ENCODE data around the gene DNAJC3. TPM values are rescaled to one million over a fixed set of nuclear protein-coding genes. Genes with fewer than 3 reads are reported as not detected.

The DNAJC3 gene
- total and polyA plus RNA-seq, 2 of the 13 experiments (the other 11 are each of a cell fraction or from before 2014, with no cell fraction given), result 10.4 to 48.2 TPM

DNA sequence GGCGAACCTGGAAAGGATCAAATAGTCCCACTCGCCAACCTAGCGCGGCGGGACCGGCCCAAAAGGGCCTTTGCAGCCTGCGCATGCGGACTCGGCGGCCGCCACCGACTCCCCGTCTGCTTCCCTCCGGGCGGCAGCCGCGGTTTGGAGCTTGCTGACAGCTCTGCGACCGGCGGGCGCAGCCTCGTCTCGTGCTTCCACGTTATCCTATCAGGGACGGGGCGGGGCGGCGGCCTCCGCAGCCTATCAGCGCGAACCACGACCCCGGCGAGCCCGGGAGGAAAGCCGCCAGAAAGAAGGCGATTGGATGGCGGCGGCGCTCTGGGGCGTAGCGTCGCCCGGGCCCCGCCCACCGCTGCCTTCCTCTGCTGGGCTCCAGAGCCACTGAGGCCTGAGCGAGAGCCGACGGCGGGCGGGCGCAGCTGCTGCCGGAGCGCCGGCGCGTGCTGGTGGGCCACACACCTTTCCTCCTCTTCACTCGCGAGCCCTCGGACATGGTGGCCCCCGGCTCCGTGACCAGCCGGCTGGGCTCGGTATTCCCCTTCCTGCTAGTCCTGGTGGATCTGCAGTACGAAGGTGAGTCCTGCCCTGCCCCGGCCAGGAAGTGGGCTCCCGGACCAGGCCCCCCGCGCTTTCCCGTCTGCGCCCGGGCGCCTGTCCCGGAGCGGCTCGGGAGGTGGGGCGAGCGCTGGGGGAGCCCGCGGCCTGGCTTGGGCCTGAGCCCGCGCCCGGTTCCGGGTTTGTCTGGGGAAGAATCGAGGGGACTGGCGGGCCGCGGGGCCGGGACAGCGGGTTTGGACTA is at the start of gene DNAJC3 (continued):
- TF ChIP-seq, protein P1, sequence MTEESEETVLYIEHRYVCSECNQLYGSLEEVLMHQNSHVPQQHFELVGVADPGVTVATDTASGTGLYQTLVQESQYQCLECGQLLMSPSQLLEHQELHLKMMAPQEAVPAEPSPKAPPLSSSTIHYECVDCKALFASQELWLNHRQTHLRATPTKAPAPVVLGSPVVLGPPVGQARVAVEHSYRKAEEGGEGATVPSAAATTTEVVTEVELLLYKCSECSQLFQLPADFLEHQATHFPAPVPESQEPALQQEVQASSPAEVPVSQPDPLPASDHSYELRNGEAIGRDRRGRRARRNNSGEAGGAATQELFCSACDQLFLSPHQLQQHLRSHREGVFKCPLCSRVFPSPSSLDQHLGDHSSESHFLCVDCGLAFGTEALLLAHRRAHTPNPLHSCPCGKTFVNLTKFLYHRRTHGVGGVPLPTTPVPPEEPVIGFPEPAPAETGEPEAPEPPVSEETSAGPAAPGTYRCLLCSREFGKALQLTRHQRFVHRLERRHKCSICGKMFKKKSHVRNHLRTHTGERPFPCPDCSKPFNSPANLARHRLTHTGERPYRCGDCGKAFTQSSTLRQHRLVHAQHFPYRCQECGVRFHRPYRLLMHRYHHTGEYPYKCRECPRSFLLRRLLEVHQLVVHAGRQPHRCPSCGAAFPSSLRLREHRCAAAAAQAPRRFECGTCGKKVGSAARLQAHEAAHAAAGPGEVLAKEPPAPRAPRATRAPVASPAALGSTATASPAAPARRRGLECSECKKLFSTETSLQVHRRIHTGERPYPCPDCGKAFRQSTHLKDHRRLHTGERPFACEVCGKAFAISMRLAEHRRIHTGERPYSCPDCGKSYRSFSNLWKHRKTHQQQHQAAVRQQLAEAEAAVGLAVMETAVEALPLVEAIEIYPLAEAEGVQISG (CRISPR knock-in tag; IDR thresholded peaks at IDR 0.05), result peak; percentile 60
- no peak for TF ChIP-seq JUNB (CRISPR knock-in tag; IDR thresholded peaks at IDR 0.05; ENCODE audit: borderline replicate concordance)
- TF ChIP-seq, protein P2, sequence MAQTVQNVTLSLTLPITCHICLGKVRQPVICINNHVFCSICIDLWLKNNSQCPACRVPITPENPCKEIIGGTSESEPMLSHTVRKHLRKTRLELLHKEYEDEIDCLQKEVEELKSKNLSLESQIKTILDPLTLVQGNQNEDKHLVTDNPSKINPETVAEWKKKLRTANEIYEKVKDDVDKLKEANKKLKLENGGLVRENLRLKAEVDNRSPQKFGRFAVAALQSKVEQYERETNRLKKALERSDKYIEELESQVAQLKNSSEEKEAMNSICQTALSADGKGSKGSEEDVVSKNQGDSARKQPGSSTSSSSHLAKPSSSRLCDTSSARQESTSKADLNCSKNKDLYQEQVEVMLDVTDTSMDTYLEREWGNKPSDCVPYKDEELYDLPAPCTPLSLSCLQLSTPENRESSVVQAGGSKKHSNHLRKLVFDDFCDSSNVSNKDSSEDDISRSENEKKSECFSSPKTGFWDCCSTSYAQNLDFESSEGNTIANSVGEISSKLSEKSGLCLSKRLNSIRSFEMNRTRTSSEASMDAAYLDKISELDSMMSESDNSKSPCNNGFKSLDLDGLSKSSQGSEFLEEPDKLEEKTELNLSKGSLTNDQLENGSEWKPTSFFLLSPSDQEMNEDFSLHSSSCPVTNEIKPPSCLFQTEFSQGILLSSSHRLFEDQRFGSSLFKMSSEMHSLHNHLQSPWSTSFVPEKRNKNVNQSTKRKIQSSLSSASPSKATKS (CRISPR knock-in tag; IDR thresholded peaks at IDR 0.05), result no peak
- TF ChIP-seq ZNF180 (CRISPR knock-in tag; IDR thresholded peaks at IDR 0.05; ENCODE audit: borderline replicate concordance, low read depth), result no peak
- peak; percentile 98 for TF ChIP-seq TAF1 (CRISPR knock-in tag; IDR thresholded peaks at IDR 0.05)
- TF ChIP-seq ZNF510 (CRISPR knock-in tag; IDR thresholded peaks at IDR 0.05; ENCODE audit: low read depth), result no peak
- TF ChIP-seq ZNF460 (CRISPR knock-in tag; IDR thresholded peaks at IDR 0.05; ENCODE audit: borderline replicate concordance), result peak; percentile 17; the same call in 1 of the 2 replicates
- TF ChIP-seq HMG20A (CRISPR knock-in tag; IDR thresholded peaks at IDR 0.05; ENCODE audit: borderline replicate concordance), result 0 out of 2 replicates have a peak, but pooled peaks have one; percentile 9
- TF ChIP-seq, protein P3, sequence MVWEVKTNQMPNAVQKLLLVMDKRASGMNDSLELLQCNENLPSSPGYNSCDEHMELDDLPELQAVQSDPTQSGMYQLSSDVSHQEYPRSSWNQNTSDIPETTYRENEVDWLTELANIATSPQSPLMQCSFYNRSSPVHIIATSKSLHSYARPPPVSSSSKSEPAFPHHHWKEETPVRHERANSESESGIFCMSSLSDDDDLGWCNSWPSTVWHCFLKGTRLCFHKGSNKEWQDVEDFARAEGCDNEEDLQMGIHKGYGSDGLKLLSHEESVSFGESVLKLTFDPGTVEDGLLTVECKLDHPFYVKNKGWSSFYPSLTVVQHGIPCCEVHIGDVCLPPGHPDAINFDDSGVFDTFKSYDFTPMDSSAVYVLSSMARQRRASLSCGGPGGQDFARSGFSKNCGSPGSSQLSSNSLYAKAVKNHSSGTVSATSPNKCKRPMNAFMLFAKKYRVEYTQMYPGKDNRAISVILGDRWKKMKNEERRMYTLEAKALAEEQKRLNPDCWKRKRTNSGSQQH (CRISPR knock-in tag; IDR thresholded peaks at IDR 0.05; ENCODE audit: low read depth), result 0 out of 2 replicates have a peak, but pooled peaks have one; percentile 28
- no peak for TF ChIP-seq ZMYM2 (CRISPR knock-in tag; IDR thresholded peaks at IDR 0.05)
- peak; percentile 30 for TF ChIP-seq ZNF138 (CRISPR knock-in tag; IDR thresholded peaks at IDR 0.05; ENCODE audit: low read depth)
- 0 out of 2 replicates have a peak, but pooled peaks have one; percentile 44 for TF ChIP-seq ZNF780A (CRISPR knock-in tag; IDR thresholded peaks at IDR 0.05)
- no peak for TF ChIP-seq MEIS1 (CRISPR knock-in tag; IDR thresholded peaks at IDR 0.05; ENCODE audit: borderline replicate concordance)
- TF ChIP-seq GTF3A (CRISPR knock-in tag; conservative IDR thresholded peaks at IDR 0.05), result no peak
- no peak for TF ChIP-seq FOSL1 (CRISPR knock-in tag; IDR thresholded peaks at IDR 0.05; ENCODE audit: borderline replicate concordance)
- TF ChIP-seq ZSCAN22 (CRISPR knock-in tag; IDR thresholded peaks at IDR 0.05), result no peak
- TF ChIP-seq HOXA5 (CRISPR knock-in tag; IDR thresholded peaks at IDR 0.05), result peak; percentile 45; the same call in 1 of the 2 replicates
- TF ChIP-seq REXO4 (CRISPR knock-in tag; IDR thresholded peaks at IDR 0.05; ENCODE audit: borderline replicate concordance), result no peak
- no peak for TF ChIP-seq ZNF282 (IDR thresholded peaks at IDR 0.05; ENCODE audit: partially characterized antibody)
- TF ChIP-seq ZSCAN9 (CRISPR knock-in tag; IDR thresholded peaks at IDR 0.05; ENCODE audit: borderline replicate concordance), result peak; percentile 91
- no peak for TF ChIP-seq ZNF20 (CRISPR knock-in tag; IDR thresholded peaks at IDR 0.05)
- TF ChIP-seq NR3C1 (CRISPR knock-in tag; IDR thresholded peaks at IDR 0.05), result no peak
- no peak for TF ChIP-seq STAG1 (CRISPR knock-in tag; IDR thresholded peaks at IDR 0.05)
